ENCODE results near the gene SSBP3.

- TF ChIP-seq POLR2A (IDR thresholded peaks at IDR 0.05) (no peak), CTCF (IDR thresholded peaks at IDR 0.05) (no peak)
These were observed 225.4 kb downstream of the SSBP3 start for GRCh38 chr1:54180701-54181360.
